ENCODE results near the gene SH3BP4.

GRCh38 chr2:234982096-234982834, 30.4 kb downstream of the SH3BP4 start:
- TF ChIP-seq CTCF (conservative IDR thresholded peaks at IDR 0.05 in 1 of 2, IDR thresholded peaks at IDR 0.05 in 1 of 2; ENCODE audit: extremely low read depth in 1 of 2, insufficient read depth in 1 of 2, low read depth in 1 of 2, low read length in 2 of 2) (no peak), EZH2 (IDR thresholded peaks at IDR 0.05; ENCODE audit: borderline replicate concordance, low read length) (no peak)

All from mammary epithelial cell (primary cell).